Neural cell (in vitro differentiated cells): Measurements from ENCODE around the gene PTPRT. TPM values are rescaled to one million over a fixed set of nuclear protein-coding genes. Genes with fewer than 3 reads are reported as not detected.
"Not testable (repeated sequence)": the region's sequence is repeated elsewhere in the genome, so short reads cannot be mapped to it uniquely, and the experiment has no call there.

Source experiments
- H2AFZ ChIP-seq: fragments of 200-600, 300-800 bp; sonication (generic), shearing (Covaris generic); 2 replicates; pipeline ENCODE4 v1.6.0; 2014; ENCODE audit warnings: low read depth, mild to moderate bottlenecking, antibody characterized with exemption, low read length, moderate library complexity
- H3F3A ChIP-seq: fragments of 200-600 bp; shearing (Covaris generic); 2 replicates; pipeline ENCODE4 v1.6.1; 2016; ENCODE audit warnings: mild to moderate bottlenecking, moderate library complexity, mixed read lengths, antibody characterized with exemption, low read length; ENCODE audit not compliant: insufficient read depth, poor library complexity, severe bottlenecking
- H3K27ac ChIP-seq: fragments of 200-600, 300-800 bp; sonication (generic), shearing (Covaris generic); 2 replicates; pipeline ENCODE4 v1.5.1; 2014; ENCODE audit warnings: mild to moderate bottlenecking, low read length, moderate library complexity
- H3K27me3 ChIP-seq: fragments of 300-800, 200-600 bp; sonication (generic), shearing (Covaris generic); 2 replicates; pipeline ENCODE4 v1.6.0; 2014; ENCODE audit warnings: mild to moderate bottlenecking, low read depth, low read length, moderate library complexity; ENCODE audit not compliant: insufficient read depth
- H3K36me3 ChIP-seq: fragments of 300-800, 200-600 bp; sonication (generic), shearing (Covaris generic); 2 replicates; pipeline ENCODE4 v1.5.1; 2014; ENCODE audit warnings: mild to moderate bottlenecking, antibody characterized with exemption, low read length, moderate library complexity; ENCODE audit not compliant: insufficient read depth
- H3K4me2 ChIP-seq: fragments of 300-800, 200-600 bp; sonication (generic), shearing (Covaris generic); 2 replicates; pipeline ENCODE4 v1.6.0; 2014; ENCODE audit warnings: mild to moderate bottlenecking, low read length
- H3K4me3 ChIP-seq: fragments of 300-800, 200-600 bp; sonication (generic), shearing (Covaris generic); 2 replicates; pipeline ENCODE4 v1.5.1; 2014; ENCODE audit warnings: mild to moderate bottlenecking, low read length, moderate library complexity
- H3K79me2 ChIP-seq: fragments of 200-600 bp; shearing (Covaris generic); replicated peaks from 2 replicates; pipeline ENCODE4 v1.6.0; 2014; ENCODE audit warnings: mild to moderate bottlenecking, low read length, moderate library complexity; ENCODE audit not compliant: insufficient read depth
- H3K9ac ChIP-seq: fragments of 300-800, 200-600 bp; sonication (generic), shearing (Covaris generic); 2 replicates; pipeline ENCODE4 v1.6.1; 2016; ENCODE audit warnings: mild to moderate bottlenecking, low read length, mixed read lengths
- H3K9me2 ChIP-seq: fragments of 200-600 bp; shearing (Covaris generic); 2 replicates; pipeline ENCODE4 v1.6.1; 2016; ENCODE audit warnings: mild to moderate bottlenecking, low read length, mixed read lengths; ENCODE audit not compliant: insufficient read depth
- H3K9me3 ChIP-seq: fragments of 200-600, 300-800 bp; sonication (generic), shearing (Covaris generic); 2 replicates; pipeline ENCODE4 v1.6.1; 2016; ENCODE audit warnings: mild to moderate bottlenecking, mixed run types, low read length, moderate library complexity, mixed read lengths
- H4K20me1 ChIP-seq: fragments of 200-600 bp; shearing (Covaris generic); 2 replicates; pipeline ENCODE4 v1.6.1; 2016; ENCODE audit warnings: mild to moderate bottlenecking, mixed run types; ENCODE audit not compliant: insufficient read depth
- CTCF ChIP-seq: fragments of 450-650 bp; IDR thresholded peaks from 2 replicates; pipeline ENCODE4 v1.5.1; 2014; ENCODE audit warnings: antibody characterized with exemption, mild to moderate bottlenecking, moderate library complexity; ENCODE audit not compliant: poor library complexity, severe bottlenecking
- EP300 ChIP-seq: fragments of 450-650 bp; conservative IDR thresholded peaks from 2 replicates; pipeline ENCODE4 v1.6.1; 2014; ENCODE audit warnings: antibody characterized with exemption, mild to moderate bottlenecking, moderate library complexity; ENCODE audit not compliant: poor library complexity, severe bottlenecking
- EZH2 ChIP-seq: fragments of 200-600, 300-800 bp; shearing (Covaris generic), sonication (generic); IDR thresholded peaks from 2 replicates; pipeline ENCODE4 v1.6.1; 2014; ENCODE audit warnings: antibody characterized with exemption, low read length, borderline replicate concordance, mild to moderate bottlenecking; ENCODE audit not compliant: insufficient read depth, poor library complexity, severe bottlenecking
- MXI1 ChIP-seq: fragments of 450-650 bp; conservative IDR thresholded peaks from 2 replicates; pipeline ENCODE4 v1.6.1; 2014; ENCODE audit warnings: antibody characterized with exemption, mild to moderate bottlenecking; ENCODE audit not compliant: poor library complexity, severe bottlenecking
- POLR2AphosphoS5 ChIP-seq: IDR thresholded peaks from 2 replicates; pipeline ENCODE4 v1.6.1; 2012
- RAD21 ChIP-seq: fragments of 450-650 bp; conservative IDR thresholded peaks from 2 replicates; pipeline ENCODE4 v1.6.1; 2014; ENCODE audit warnings: antibody characterized with exemption, mild to moderate bottlenecking, moderate library complexity
- REST ChIP-seq: IDR thresholded peaks from 2 replicates; pipeline ENCODE4 v1.6.1; 2012; ENCODE audit warnings: borderline replicate concordance
- SMC3 ChIP-seq: fragments of 450-650 bp; conservative IDR thresholded peaks from 2 replicates; pipeline ENCODE4 v1.6.1; 2014; ENCODE audit warnings: antibody characterized with exemption, mild to moderate bottlenecking, moderate library complexity; ENCODE audit not compliant: poor library complexity
- TAF1 ChIP-seq: IDR thresholded peaks from 2 replicates; pipeline ENCODE4 v1.6.1; 2012; ENCODE audit warnings: low read depth
- polyA plus RNA-seq: library from polyadenylated mRNA; depleted of rRNA; stranded (reverse); fragments of >200 nt; gene quantifications from 2 replicates; pipeline ENCODE4 v1.2.3, GENCODE V29; 2014

The PTPRT gene
- polyA plus RNA-seq, 1 donor from 2014 or later = 9.2 TPM

- H3K36me3 ChIP-seq = no peaks in the 10 kb centered on the region
- peaks cover 5% of the 10 kb centered on the region for H3K9me3 ChIP-seq
- no peaks in the 10 kb centered on the region for H3K27me3 ChIP-seq
- H3K9ac ChIP-seq = no peak overlapping the region
- no peak overlapping the region for H2AFZ ChIP-seq
- H3K27ac ChIP-seq = no peak overlapping the region
- no peaks in the 10 kb centered on the region for H3K9me2 ChIP-seq
- no peaks in the 10 kb centered on the region for H3F3A ChIP-seq
- TF ChIP-seq REST (no peak), SMC3 (no peak), POLR2AphosphoS5 (no peak), CTCF (no peak), MXI1 (no peak), TAF1 (no peak), EP300 (no peak), RAD21 (no peak), EZH2 (no peak)
- H3K4me2 ChIP-seq = no peak overlapping the region
- no peak overlapping the region for H3K4me3 ChIP-seq
- no peaks in the 10 kb centered on the region for H3K79me2 ChIP-seq
- H4K20me1 ChIP-seq = no peaks in the 10 kb centered on the region
These were observed 275.4 kb downstream of the PTPRT start for GRCh38 chr20:42914302-42914701.

GRCh38 chr20:42910808-42911207, 278.9 kb downstream of the PTPRT start:
- H3K4me3 ChIP-seq, H3K4me2 ChIP-seq, H3K9me2 ChIP-seq, H3K9me3 ChIP-seq, H3K27ac ChIP-seq, H4K20me1 ChIP-seq, H3K9ac ChIP-seq, H2AFZ ChIP-seq, H3K36me3 ChIP-seq, H3K27me3 ChIP-seq, H3F3A ChIP-seq, H3K79me2 ChIP-seq: not testable (repeated sequence)

GRCh38 chr20:42907730-42908129, 282.0 kb downstream of the PTPRT start:
- no peak overlapping the region for H3K27ac ChIP-seq
- H3K79me2 ChIP-seq = no peaks in the 10 kb centered on the region
- no peak overlapping the region for H3K4me3 ChIP-seq
- H3K9me3 ChIP-seq = no peaks in the 10 kb centered on the region
- no peaks in the 10 kb centered on the region for H3K27me3 ChIP-seq
- H3K4me2 ChIP-seq = no peak overlapping the region
- no peak overlapping the region for H2AFZ ChIP-seq
- no peaks in the 10 kb centered on the region for H3K36me3 ChIP-seq
- H4K20me1 ChIP-seq = no peaks in the 10 kb centered on the region
- no peaks in the 10 kb centered on the region for H3F3A ChIP-seq
- H3K9ac ChIP-seq = no peak overlapping the region
- TF ChIP-seq REST (no peak), TAF1 (no peak), SMC3 (no peak), POLR2AphosphoS5 (no peak), MXI1 (no peak), EZH2 (no peak), EP300 (no peak), CTCF (no peak), RAD21 (no peak)
- no peaks in the 10 kb centered on the region for H3K9me2 ChIP-seq
